OCI-LY1 (cell line): ENCODE data around the gene SMAD3.

ENCODE experiments used
- H2AFZ ChIP-seq: fragments of 200-600 bp; sonication (generic), shearing (Covaris generic); 2 replicates; pipeline ENCODE4 v1.6.0; 2014; ENCODE audit warnings: antibody characterized with exemption, mild to moderate bottlenecking, low read length
- H3F3A ChIP-seq: fragments of 200-600 bp; sonication (generic), shearing (Covaris generic); 2 replicates; pipeline ENCODE4 v1.6.0; 2014; ENCODE audit warnings: mild to moderate bottlenecking, antibody characterized with exemption, low read length, moderate library complexity; ENCODE audit not compliant: insufficient read depth
- H3K27ac ChIP-seq: fragments of 200-600 bp; sonication (generic); 2 replicates; pipeline ENCODE4 v1.5.1; 2014; ENCODE audit warnings: low read length, mixed run types, mild to moderate bottlenecking, low read depth; ENCODE audit not compliant: poor library complexity, severe bottlenecking
- H3K27me3 ChIP-seq: fragments of 200-600 bp; sonication (generic); 2 replicates; pipeline ENCODE4 v1.6.0; 2014; ENCODE audit warnings: antibody characterized with exemption, mild to moderate bottlenecking, low read length, moderate library complexity; ENCODE audit not compliant: insufficient read depth
- H3K36me3 ChIP-seq: fragments of 200-600 bp; sonication (generic); 2 replicates; pipeline ENCODE4 v1.6.1; 2014; ENCODE audit warnings: mild to moderate bottlenecking, antibody characterized with exemption, low read length, moderate library complexity, mixed read lengths; ENCODE audit not compliant: insufficient read depth
- H3K4me1 ChIP-seq: fragments of 200-600 bp; sonication (generic); 2 replicates; pipeline ENCODE4 v1.5.1; 2014; ENCODE audit warnings: mild to moderate bottlenecking, low read length, moderate library complexity; ENCODE audit not compliant: insufficient read depth, severe bottlenecking
- H3K4me2 ChIP-seq: fragments of 200-600 bp; sonication (generic), shearing (Covaris generic); 2 replicates; pipeline ENCODE4 v1.6.1; 2014; ENCODE audit warnings: low read length
- H3K4me3 ChIP-seq: fragments of 200-600 bp; sonication (generic); 2 replicates; pipeline ENCODE4 v1.5.1; 2014; ENCODE audit warnings: low read length, low read depth, mild to moderate bottlenecking, mixed read lengths; ENCODE audit not compliant: poor library complexity, severe bottlenecking
- H3K79me2 ChIP-seq: fragments of 200-600 bp; shearing (Covaris generic); 2 replicates; pipeline ENCODE4 v1.6.1; 2016; ENCODE audit warnings: mixed run types, low read length, mixed read lengths; ENCODE audit not compliant: insufficient read depth
- H3K9ac ChIP-seq: fragments of 200-600 bp; sonication (generic), shearing (Covaris generic); 2 replicates; pipeline ENCODE4 v1.6.1; 2014; ENCODE audit warnings: mild to moderate bottlenecking, low read length, mixed read lengths
- H3K9me2 ChIP-seq: fragments of 200-600 bp; sonication (generic), shearing (Covaris generic); 2 replicates; pipeline ENCODE4 v1.6.1; 2014; ENCODE audit warnings: low read depth, mild to moderate bottlenecking, low read length, mixed read lengths
- H3K9me3 ChIP-seq: fragments of 200-600 bp; shearing (Covaris generic); 2 replicates; pipeline ENCODE4 v1.6.1; 2014; ENCODE audit warnings: low read length, mixed read lengths
- H4K20me1 ChIP-seq: fragments of 200-600 bp; sonication (generic), shearing (Covaris generic); 2 replicates; pipeline ENCODE4 v1.6.0; 2016; ENCODE audit warnings: mild to moderate bottlenecking, low read length; ENCODE audit not compliant: insufficient read depth
- EZH2 ChIP-seq: fragments of 200-600 bp; sonication (generic), shearing (Covaris generic); IDR thresholded peaks from 2 replicates; pipeline ENCODE4 v1.8.0; 2017; ENCODE audit warnings: borderline replicate concordance, mixed run types, mild to moderate bottlenecking, antibody characterized with exemption, low read length, moderate library complexity, mixed read lengths
- TF ChIP-seq, protein P1 (sequence below): fragments of 200-600 bp; sonication (generic), shearing (Covaris generic); IDR thresholded peaks from 2 replicates; pipeline ENCODE4 v1.5.1; 2017; ENCODE audit warnings: mild to moderate bottlenecking, antibody characterized with exemption, low read length, moderate library complexity, mixed read lengths

SMAD3 gene

DNA sequence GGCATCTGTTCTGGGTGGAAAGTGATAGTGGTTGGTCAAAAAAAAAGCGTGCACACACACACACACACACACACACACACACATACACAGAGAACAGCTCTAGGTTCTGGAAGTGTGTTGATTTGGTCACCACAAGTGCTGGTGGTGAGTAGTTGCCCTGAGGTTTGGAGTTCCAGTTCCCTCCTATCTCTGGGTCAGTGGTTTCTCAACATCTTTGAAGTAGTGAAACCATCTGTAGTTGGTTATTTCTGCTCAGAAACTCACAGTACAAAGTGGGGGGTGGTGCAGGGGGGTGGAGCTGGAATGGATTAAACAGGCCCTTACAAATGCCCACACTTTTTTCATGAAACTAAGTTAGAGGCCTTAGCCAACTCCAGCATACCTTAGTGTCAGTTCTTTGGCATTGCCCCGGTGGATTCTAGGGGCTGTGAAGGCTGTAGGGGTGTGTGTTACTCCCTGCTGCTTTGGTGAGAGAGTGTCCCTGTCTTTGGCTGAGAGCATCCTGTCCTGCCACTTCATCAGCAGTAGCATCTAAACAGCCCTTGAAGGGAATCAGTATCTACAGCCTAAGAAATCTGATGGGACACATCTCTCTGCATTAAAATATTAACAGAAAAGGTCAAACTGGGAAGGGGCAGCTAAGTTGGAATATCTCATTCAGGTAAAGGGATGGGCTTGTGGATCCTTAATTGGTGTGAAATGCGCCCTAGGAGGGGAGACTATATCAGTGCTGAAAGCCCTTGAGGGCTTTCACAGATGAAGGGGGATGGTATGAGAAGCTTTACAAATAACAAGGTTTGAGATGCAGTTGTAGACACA is 20.6 kb downstream of the SMAD3 start:
- peak overlapping the region; percentile 8 for H3K4me3 ChIP-seq
- H3K9me3 ChIP-seq, result no peaks in the 10 kb centered on the region
- no peaks in the 10 kb centered on the region for H3K27me3 ChIP-seq
- no peak for TF ChIP-seq EZH2
- TF ChIP-seq, protein P1, sequence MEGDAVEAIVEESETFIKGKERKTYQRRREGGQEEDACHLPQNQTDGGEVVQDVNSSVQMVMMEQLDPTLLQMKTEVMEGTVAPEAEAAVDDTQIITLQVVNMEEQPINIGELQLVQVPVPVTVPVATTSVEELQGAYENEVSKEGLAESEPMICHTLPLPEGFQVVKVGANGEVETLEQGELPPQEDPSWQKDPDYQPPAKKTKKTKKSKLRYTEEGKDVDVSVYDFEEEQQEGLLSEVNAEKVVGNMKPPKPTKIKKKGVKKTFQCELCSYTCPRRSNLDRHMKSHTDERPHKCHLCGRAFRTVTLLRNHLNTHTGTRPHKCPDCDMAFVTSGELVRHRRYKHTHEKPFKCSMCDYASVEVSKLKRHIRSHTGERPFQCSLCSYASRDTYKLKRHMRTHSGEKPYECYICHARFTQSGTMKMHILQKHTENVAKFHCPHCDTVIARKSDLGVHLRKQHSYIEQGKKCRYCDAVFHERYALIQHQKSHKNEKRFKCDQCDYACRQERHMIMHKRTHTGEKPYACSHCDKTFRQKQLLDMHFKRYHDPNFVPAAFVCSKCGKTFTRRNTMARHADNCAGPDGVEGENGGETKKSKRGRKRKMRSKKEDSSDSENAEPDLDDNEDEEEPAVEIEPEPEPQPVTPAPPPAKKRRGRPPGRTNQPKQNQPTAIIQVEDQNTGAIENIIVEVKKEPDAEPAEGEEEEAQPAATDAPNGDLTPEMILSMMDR, result no peak
- H2AFZ ChIP-seq, result no peak overlapping the region
- peaks cover 20% of the 10 kb centered on the region for H3K79me2 ChIP-seq
- H4K20me1 ChIP-seq, result no peaks in the 10 kb centered on the region
- peak overlapping the region; percentile 55 for H3K9ac ChIP-seq
- H3K27ac ChIP-seq, result peak overlapping the region; percentile 99
- peaks cover 95% of the 10 kb centered on the region for H3K4me1 ChIP-seq
- H3K4me2 ChIP-seq, result peak overlapping the region; percentile 40
- H3K36me3 ChIP-seq, result peaks cover 12% of the 10 kb centered on the region; the same call in 1 of the 2 replicates
- 0 out of 2 replicates have a peak, but pooled peaks cover 11% of the 10 kb centered on the region for H3F3A ChIP-seq
- no peaks in the 10 kb centered on the region for H3K9me2 ChIP-seq

DNA sequence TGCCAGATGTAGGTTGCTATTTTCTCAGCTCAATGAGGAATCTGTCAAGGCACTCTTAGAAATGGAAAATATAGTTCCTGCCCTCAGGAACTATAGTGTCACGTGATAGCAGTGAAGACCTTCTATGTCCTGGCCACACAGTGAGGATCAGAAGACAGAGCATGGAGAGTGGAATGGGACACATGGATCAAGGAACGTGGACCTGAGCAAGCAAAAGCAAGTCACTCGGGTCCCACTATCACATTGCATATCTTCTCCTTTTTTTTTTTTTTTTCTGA is 21.2 kb downstream of the SMAD3 start:
- no peak for TF ChIP-seq EZH2
- TF ChIP-seq, protein P1, result no peak
- 0 out of 2 replicates have a peak, but pooled peaks cover 15% of the 10 kb centered on the region for H3F3A ChIP-seq
- peak overlapping the region; percentile 99 for H3K27ac ChIP-seq
- H2AFZ ChIP-seq, result no peak overlapping the region
- no peaks in the 10 kb centered on the region for H4K20me1 ChIP-seq
- H3K4me2 ChIP-seq, result peak overlapping the region; percentile 40
- no peaks in the 10 kb centered on the region for H3K9me2 ChIP-seq
- no peaks in the 10 kb centered on the region for H3K27me3 ChIP-seq
- peak overlapping the region; percentile 53 for H3K9ac ChIP-seq
- H3K4me3 ChIP-seq, result peak overlapping the region; percentile 8
- H3K4me1 ChIP-seq, result peaks cover 95% of the 10 kb centered on the region
- H3K79me2 ChIP-seq, result peaks cover 22% of the 10 kb centered on the region
- H3K9me3 ChIP-seq, result no peaks in the 10 kb centered on the region
- H3K36me3 ChIP-seq, result peaks cover 10% of the 10 kb centered on the region; the same call in 1 of the 2 replicates

DNA sequence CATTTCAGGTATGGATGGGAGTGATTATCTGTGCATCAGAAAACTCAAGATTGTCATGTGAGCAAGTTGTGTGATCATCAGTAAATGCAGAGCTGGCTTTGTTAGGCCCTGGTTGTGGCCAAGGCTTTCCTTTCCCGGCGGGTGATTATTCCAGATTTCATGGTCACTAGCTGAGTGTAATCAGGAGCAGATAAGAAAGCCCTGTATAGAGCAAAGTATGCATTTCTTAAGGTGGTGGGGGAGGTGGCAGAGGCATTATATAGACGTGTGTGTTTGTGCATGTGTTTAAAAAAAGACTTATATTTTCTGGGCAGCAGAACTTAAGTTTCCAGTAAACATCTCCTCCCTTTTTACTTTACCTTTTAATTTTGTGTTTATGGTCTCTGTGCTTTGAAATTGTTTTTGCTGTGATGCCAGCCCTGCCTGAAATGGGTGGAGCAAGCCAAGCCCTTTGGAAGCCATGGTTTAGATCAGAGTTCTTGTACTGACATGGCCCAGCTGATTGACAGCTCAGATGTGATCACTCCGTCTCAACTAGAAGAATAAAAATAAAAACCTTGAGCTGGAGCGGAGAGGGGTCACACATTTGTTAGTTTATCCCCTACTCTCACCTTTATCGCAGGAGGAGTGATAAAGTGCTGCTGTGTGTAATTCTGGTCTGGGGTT is 22.2 kb downstream of the SMAD3 start:
- H3K27ac ChIP-seq, result peak overlapping the region; percentile 99
- peaks cover 23% of the 10 kb centered on the region for H3K79me2 ChIP-seq
- peaks cover 95% of the 10 kb centered on the region for H3K4me1 ChIP-seq

More for the DNA sequence above, 22.2 kb downstream of the SMAD3 start:
- Histone ChIP-seq H3K9ac (no peak overlapping the region; the same call in 1 of the 2 replicates), H3K27me3 (no peaks in the 10 kb centered on the region), H3K4me2 (peak overlapping the region; percentile 38; the same call in 1 of the 2 replicates), H2AFZ (no peak overlapping the region), H3K9me2 (no peaks in the 10 kb centered on the region), H3F3A (0 out of 2 replicates have a peak, but pooled peaks cover 15% of the 10 kb centered on the region), H3K36me3 (peaks cover 6% of the 10 kb centered on the region; the same call in 1 of the 2 replicates), H3K9me3 (no peaks in the 10 kb centered on the region), H3K4me3 (no peak overlapping the region), H4K20me1 (no peaks in the 10 kb centered on the region)
- TF ChIP-seq, protein P1, result no peak
- TF ChIP-seq EZH2, result no peak
